CD4-positive, alpha-beta T cell treated with Interleukin-6 at 100 ng/mL for 8 hours (primary cell): ENCODE data around the gene PAPPA2.
"Not testable (repeated sequence)": the region's sequence is repeated elsewhere in the genome, so short reads cannot be mapped to it uniquely, and the experiment has no call there.

Source experiments
- DNase-seq: peaks from one replicate; pipeline ENCODE4 v3.0.0-alpha.2; 2020; ENCODE audit warnings: mixed read lengths, low spot score

PAPPA2 gene, protein sequence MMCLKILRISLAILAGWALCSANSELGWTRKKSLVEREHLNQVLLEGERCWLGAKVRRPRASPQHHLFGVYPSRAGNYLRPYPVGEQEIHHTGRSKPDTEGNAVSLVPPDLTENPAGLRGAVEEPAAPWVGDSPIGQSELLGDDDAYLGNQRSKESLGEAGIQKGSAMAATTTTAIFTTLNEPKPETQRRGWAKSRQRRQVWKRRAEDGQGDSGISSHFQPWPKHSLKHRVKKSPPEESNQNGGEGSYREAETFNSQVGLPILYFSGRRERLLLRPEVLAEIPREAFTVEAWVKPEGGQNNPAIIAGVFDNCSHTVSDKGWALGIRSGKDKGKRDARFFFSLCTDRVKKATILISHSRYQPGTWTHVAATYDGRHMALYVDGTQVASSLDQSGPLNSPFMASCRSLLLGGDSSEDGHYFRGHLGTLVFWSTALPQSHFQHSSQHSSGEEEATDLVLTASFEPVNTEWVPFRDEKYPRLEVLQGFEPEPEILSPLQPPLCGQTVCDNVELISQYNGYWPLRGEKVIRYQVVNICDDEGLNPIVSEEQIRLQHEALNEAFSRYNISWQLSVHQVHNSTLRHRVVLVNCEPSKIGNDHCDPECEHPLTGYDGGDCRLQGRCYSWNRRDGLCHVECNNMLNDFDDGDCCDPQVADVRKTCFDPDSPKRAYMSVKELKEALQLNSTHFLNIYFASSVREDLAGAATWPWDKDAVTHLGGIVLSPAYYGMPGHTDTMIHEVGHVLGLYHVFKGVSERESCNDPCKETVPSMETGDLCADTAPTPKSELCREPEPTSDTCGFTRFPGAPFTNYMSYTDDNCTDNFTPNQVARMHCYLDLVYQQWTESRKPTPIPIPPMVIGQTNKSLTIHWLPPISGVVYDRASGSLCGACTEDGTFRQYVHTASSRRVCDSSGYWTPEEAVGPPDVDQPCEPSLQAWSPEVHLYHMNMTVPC (N-terminal part only)

DNA sequence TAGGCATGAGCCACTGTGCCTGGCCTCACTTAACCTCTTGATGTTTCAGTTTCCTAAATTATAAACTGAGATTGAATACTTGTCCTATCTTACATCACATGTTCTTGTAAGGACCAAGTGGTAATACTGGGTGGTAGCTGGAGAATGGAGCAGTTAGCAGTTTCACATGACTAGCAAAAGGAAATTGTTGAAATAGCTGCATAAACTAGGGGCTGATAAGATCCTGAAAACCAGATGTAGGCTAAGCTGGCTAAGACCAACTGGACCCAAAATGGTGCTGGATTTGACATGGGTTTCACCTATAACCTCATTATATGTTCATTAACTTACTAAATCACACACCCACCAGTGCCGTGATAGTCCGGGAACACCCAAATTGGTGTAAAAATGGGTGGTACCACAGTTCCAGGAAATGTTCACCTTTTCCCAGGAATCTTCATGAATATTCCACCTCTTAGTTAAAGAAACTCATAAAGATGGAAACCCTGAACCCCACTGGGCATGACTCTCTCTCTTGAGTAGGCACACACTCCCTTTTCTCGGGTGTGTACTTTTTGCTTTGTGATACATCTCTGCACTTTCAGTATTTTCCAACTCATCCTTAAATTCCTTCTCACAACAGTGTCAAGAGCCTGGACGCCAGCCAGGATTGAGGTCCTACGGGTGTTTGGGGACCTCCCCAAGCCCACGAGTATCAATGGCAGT is at the start of gene PAPPA2:
PAPPA2 (plus strand) TSS at position 502 of the 705 bp plus-strand sequence. CDS start 93,148 bp downstream, outside the sequence.
- DNase-seq, result no peak

DNA sequence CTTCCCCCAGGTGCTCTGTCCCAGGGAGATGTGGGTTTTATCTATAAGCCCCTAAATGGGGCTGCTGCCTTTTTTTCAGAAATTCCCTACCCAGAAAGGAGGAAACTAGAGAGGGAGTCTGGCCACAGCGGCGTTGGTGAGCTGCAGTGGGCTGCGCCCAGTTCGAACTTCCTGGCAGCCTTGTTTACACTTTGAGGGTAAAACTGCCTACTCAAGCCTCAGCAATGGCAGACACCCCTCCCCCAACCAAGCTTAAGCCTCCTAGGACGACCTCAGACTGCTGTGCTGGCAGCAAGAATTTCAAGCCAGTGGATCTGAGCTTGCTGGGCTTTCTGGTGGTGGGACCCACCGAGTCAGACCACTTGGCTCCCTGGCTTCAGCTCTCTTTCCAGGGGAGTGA is 46.2 kb upstream of the PAPPA2 start:
- DNase-seq, result no peak

DNA sequence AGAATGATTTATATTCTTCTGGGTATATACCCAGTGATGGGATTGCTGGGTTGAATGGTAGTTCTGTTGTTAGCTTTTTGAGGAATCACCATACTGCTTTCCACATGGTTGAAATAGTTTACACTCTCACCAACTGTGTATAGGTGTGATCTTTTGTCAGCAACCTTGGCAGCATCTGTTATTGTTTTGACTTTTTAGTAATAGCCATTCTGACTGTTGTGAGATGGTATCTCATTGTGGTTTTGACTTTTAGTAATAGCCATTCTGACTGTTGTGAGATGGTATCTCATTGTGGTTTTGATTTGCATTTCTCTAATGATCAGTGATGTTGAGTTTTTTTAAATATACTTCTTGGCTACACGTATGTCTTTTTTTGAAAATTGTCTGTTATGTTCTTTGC is 43.4 kb upstream of the PAPPA2 start:
- DNase-seq, result not testable (repeated sequence)

DNA sequence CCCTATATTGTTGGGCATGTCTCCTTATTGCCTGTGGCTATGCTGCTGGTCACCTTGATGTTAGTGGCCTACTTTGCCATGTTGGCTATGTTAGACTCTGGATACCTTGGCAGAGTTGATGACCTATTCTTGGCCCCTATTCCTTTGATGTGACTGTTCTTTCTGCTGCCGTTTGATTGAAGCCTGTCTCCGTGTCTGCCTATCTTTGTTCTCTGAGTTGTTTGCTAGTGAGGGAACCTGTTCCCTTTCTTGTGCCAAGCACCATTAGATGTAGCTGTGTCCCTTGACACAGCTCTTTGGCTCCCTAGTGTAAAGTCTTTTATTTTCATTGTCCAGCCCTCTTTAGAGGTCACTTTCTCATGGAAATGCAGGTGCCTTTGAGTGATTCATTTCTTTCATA is 28.7 kb upstream of the PAPPA2 start:
- no peak for DNase-seq

DNA sequence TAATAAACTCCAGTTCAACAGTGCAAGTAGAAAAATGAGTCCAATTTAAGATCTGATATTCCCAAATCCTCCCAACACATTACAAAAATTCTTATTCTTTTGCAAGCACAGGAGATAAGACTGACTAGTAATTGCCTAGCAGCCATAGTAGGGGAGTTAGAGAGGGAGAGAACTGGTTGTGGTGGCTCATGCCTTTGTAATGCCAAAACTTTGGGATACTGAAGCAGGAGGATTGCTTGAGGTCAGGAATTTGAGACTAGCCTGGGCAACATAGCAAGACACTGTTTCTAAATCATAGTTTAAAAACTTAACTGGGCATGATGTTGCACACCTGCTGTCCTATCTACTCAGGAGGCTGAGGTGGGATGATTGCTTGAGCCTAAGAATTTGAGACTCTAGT is 26.7 kb upstream of the PAPPA2 start:
- DNase-seq, result no peak

DNA sequence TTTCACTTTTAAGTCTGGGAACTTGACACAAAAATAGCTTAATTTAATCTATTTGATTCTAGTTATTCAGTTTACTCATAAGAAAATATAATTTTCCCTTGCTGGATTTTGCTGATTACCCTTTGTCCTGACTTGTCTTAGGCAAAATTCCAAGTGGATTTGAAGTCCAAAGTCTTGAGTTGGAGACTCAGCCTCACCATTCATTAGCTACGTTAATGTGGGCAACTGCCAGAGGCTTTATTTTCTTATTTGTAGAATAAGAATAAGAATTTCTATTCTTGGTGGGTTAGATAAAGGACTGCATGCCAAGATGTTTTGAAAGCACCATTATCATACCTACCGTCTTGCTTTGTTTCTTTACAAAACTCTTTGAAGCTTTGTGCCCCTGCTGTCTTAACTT is 22.8 kb upstream of the PAPPA2 start:
- DNase-seq, result no peak

DNA sequence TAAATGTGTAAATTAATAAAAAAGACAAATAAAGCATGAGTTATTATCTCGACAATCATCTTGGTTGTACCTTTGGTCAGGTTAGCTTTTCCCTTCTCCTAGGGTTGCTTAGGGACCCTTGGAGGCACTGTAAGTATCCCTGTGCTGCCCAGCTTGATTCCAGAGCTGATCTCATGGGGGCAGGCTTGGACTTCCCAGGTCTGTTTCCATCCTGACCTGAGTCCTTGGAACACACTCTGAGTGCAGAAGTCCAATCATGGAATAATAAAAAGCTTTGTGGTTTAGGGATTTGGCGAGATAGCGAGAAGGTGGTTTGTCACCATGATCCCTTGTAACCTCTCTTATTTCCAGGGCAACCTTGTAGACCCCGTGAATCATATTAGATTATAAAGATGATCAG is 18.7 kb upstream of the PAPPA2 start:
- no peak for DNase-seq

DNA sequence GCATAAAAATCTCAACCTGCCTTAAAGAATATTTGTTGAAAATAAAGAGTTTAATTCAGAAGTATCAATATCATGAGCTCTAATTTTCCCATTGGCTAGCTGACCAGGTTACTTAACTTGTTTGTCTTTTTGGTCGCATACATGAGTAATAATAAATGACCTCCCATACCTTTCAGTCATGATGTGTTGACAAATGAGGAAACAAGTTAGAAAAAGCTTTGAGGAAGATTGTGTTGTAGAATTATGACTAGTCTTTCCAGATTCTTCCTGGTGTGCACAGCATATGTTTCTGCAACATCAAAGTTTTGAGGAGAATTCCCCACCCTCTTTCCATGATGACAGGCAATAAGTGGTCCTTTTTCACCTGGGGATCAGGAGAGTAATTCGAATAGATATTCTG is 17.6 kb upstream of the PAPPA2 start:
- DNase-seq, result no peak

DNA sequence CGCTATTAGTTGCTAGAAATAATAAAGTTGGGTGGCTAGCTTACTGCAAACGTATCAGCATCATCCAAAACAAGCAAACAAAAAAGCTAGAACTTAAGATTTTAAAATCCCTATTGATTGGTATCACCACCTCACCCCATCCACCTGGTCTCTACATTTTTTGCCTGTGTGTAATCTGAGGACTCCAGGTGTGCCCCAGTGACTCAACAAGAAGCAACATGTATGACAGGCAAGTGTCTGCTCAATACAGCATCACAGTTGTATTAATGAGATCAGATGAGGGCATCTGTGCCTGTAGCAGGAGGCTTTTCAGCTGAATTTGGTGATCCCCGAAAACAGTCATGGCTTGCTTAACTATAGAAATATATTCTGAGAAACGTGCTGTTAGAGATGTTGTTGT is 14.6 kb upstream of the PAPPA2 start:
- no peak for DNase-seq

DNA sequence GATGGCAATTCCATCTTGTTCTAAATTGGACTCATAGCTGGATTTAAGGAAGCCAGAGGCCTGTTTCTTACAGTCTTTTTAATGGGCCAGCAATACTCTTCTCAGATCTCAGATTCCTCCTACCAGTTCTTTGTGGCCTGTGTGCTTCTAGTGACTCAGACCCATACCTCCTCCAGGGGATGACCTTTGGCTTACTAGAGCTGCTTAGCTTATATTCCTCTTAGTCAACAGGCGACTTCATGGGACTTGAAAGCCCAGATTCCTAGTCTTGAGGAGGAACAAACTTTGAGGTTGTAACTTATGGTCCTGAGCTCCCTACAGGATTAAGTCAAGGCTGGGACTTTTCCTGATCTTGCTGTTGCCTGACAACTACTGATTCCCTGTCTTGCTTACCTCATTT is 12.4 kb upstream of the PAPPA2 start:
- DNase-seq, result no peak

DNA sequence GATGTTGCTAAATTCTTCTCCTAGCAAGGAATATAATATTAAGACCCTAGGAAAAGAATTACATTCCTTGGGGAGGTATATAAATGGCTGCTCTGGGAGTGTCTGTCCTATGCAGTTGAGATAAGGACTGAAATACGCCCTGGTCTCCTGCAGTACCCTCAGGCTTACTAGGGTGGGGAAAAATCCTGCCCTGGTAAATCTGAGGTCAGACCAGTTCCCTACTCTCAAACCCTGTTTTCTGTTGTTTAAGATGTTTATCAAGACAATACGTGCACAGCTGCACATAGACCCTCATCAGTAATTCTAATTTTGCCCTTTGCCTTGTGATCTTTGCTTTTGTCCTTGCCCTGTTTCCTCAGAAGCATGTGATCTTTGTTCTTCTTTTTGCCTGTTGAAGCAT is 11.2 kb upstream of the PAPPA2 start:
- not testable (repeated sequence) for DNase-seq

DNA sequence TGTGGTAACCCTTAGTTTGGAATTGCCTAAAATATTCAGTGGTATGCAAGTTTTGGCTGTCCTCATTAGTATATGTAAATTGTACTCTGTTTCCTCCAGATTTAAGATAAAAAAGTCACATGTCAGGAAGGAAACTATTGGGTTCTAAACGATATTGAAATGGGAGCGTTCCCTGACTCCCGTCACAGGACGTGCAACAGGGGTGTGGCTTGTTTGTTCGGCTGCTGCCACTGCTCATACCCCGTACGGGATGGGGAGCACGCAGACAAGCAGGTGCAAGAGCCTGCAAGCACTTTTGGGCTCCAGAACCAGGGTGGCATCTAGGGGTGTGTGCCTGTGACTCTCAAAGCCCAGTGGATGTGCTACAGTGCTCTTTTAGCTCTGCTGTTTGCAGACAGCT is 6.2 kb upstream of the PAPPA2 start:
- DNase-seq, result no peak

DNA sequence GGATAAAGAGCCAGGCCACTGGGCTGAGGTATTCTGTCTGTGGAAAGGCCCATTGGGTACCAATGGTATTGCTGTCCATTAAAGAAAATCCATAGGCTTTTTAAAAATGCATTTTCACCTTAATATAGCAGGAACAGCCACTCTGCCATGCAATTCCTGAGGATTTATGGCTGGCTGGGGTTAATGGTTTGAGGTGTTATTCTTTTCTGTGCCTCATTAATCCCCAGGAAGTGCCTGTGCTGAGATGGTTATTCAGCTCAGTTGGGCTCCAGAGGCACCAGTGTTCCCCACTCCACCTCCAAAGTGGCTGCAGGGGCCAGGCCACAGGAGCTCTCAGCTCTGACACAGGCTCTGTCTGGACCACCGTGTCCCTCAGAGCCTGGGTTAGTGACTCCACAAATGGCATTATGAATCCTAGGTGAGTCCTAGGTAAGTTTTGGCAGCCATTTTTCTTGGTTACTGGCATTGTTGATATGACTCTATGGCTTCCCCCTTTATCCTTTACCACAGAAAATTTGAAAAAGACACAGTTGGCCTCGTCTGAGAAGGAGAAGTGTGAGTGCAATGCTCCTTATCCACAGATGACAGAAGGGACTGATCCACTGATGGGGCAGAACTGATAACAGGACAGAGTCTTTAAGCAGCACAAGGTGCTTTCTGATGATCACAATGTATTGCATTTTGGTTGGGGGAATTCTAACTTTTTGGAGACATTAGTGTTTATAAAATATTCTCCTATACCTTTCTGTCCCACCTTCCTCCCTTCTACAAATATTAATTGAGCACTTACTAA is 2.2 kb upstream of the PAPPA2 start:
- DNase-seq, result no peak

DNA sequence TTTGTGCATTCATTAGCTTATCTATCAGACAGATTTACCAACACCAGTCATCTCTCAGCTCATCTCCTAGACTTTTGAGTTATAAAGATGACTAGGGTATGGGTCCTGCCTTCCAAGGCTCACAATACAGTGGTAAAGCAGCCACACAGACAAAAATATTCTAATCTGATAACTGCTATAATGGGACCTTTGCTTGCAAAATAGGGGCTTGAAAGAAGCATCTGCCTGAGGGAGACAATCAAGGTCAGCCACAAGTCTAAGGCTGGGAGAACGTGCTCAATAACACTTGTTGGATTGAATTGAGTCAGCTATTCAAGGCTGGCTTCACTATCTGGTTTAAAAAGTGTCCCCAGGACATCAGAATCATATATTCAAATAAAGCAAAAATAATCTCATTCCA is 1.4 kb upstream of the PAPPA2 start:
- DNase-seq, result no peak

DNA sequence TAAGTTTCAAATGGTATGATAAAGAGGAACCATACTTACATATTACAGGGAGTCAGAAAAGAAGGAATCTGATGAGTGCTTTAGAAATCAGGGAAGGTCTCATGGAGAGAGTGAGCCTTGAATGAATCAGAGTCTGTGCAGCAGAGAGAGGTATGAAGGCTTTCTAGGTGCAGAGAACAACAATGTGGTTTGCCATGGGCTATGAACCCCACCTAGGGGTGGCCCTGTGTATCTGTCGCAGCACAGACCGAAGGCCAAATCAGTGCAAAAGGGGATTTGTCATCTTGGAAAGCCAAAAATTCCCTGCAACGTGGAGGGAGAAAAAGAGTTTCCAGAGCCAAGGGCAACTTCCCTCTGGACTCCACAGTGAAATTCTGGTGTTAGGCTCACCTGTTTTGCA is 3.5 kb downstream of the PAPPA2 start:
- no peak for DNase-seq

DNA sequence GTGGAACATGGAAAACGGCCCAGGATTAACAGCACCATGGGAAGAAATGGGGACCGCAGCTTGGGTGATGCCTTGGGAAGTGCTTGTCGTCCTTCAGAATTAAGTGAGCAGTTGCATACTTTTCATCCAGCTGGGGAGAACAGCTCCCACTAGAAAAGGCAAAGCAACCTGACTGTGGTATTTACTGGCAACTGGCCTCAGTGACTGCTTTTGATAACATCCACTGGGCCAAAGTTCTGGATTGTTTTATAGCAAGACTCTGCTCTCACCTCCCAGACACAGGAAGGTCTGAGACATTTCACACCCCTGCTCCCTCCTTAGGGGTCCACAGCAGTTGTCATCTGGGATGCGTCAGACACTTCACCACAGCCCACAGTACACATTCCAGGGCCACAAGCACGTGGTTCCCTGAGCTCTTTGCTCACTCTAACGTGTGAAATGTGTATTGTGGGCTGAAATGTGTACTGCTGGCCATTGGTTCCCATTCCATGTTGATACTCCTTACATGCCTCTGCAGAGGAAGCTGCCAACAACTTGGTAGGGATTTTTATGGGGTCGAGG is 6.6 kb downstream of the PAPPA2 start:
- no peak for DNase-seq

DNA sequence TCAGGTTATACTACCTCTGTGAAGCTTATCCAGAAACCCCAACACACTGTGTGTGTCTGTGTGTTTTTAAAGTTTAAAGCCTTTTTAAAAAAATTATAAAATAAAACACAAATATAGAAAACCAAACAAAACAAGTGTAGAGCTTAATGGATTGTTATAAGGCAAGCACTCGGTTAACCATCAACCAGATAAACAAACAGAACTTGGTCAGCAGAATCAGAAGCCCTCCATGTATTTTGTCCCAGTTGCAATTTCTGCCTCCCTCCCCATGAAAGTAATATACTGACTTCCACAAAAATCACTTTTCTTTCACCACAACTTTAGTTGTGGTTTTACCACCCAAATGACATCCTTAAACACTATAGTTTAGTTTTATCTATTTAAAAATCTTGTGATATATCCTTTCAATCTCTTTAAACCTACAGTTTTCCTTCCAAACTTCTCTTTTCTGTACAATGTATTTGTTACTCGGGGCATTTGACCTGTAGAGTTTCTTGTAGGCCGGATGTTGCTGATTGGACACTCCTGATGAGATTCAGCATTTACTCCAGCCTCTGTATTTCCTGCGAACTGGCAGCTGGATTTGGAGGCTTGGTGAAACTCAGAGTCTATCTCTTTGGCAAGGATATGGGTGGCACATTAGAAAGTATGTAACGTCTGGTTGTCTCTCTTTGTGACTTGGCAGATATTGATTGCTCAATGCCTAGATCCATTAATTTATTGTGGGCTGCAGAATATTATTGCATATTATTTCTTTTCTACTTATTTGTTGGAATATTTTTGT is 8.6 kb downstream of the PAPPA2 start:
- DNase-seq, result no peak

DNA sequence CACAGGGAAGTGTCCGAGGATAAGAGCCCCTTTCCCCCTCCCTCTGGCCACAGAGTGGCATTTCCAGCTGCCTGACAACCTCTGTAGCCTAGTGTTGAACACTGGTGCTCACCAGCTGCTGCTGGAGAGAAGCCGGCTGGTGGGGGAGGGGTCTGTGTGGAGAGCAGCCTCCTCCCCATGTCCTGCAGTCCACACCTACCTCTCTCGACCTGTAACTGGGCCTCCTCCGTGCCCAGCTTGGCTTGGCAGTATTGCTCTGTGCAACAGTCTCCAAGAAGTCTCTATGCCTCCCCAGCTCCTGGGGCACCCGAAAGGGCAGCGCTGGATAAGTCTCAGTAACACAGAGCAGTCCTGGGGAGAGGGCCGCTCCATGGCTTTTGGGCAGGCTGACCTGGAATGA is 17.0 kb downstream of the PAPPA2 start:
- DNase-seq, result no peak

DNA sequence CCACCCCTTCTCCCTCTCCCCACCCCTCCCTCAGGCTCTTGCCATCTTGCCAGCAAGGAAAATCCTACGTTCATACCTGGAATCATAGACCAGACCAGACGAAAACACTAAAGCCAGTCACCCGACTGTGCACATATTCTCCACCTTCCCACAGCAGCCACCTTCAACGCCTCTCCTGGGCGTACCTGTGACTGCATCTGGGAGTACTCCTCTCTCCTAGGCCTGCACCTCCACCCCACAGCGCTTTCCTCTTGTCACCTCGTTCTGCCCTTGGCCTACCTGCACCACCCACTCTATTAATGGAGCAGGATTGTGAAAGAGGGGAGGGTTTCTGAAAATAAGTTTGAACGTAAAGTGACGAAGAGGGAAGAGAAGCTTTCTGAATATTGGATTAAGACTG is 17.8 kb downstream of the PAPPA2 start:
- no peak for DNase-seq

DNA sequence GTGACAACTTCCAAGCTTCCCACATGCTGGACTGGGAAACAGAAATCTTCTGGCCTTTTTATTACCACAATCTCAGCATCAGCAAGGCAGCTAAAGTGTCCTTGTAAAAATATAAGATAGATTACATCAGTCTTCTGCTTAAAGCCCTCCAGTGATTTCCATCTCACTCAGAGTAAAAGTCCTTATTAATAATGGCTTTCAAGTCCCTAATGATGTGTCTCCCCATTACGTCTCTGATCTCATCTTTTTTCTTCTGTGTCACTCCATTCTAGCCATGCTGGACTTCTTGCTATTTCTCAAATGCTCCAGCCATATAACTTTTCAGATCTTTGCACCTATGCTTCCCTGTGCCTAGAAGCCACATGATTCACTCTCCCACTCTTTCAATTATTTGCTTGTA is 22.1 kb downstream of the PAPPA2 start:
- no peak for DNase-seq

DNA sequence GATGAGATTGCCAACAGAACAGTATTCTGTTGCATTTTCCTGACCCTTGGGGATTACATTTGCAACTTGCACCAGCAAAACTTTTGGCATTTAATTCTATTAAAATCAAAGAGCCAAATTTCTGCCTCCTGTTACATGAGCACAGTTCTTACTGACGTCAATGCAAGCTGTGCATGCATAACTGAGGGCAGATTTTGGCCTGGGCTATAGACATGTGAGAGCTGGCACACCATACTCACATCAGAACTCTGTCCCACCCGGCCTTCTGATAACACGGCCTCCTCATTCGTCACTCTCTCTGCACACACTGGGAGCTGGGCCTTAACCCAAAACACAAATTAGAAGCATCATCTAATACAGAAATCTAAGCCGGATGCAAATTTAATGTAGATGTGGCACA is 31.5 kb downstream of the PAPPA2 start:
- DNase-seq, result no peak
